Neuronal stem cell (in vitro differentiated cells): ENCODE measurements around the gene CYP4B1.

Experiments
- DNase-seq: peaks from one replicate; pipeline ENCODE4 v3.0.0-alpha.2; 2013; ENCODE audit warnings: low spot score
- H2AFZ ChIP-seq: one replicate; pipeline ENCODE4 v1.6.1; 2013; ENCODE audit warnings: mild to moderate bottlenecking, low read length, inconsistent platforms
- H2AK5ac ChIP-seq: 2 replicates; pipeline ENCODE4 v1.6.1; 2013; ENCODE audit warnings: low read depth, mild to moderate bottlenecking, inconsistent platforms, low read length, moderate library complexity, mixed read lengths
- H2BK120ac ChIP-seq: 2 replicates; pipeline ENCODE4 v1.6.1; 2013; ENCODE audit warnings: low read depth, mild to moderate bottlenecking, inconsistent platforms, low read length, moderate library complexity, mixed read lengths
- H2BK12ac ChIP-seq: one replicate; pipeline ENCODE4 v1.6.1; 2013; ENCODE audit warnings: low read length, inconsistent platforms
- H2BK15ac ChIP-seq: 2 replicates; pipeline ENCODE4 v1.6.1; 2013; ENCODE audit warnings: mild to moderate bottlenecking, low read length, inconsistent platforms, mixed read lengths
- H2BK5ac ChIP-seq: one replicate; pipeline ENCODE4 v1.6.1; 2013; ENCODE audit warnings: inconsistent platforms, mild to moderate bottlenecking, low read length, moderate library complexity
- H3K14ac ChIP-seq: one replicate; pipeline ENCODE4 v1.6.1; 2013; ENCODE audit warnings: low read length, inconsistent platforms
- H3K18ac ChIP-seq: 2 replicates; pipeline ENCODE4 v1.6.1; 2013; ENCODE audit warnings: low read length, inconsistent platforms
- H3K23ac ChIP-seq: 2 replicates; pipeline ENCODE4 v1.6.1; 2013; ENCODE audit warnings: low read depth, mild to moderate bottlenecking, mixed read lengths, low read length, inconsistent platforms; ENCODE audit not compliant: poor library complexity
- H3K27ac ChIP-seq: replicated peaks from 3 replicates; pipeline ENCODE4 v1.5.1; 2013; ENCODE audit warnings: low read length, inconsistent platforms
- H3K27me3 ChIP-seq, 3 experiments: 2 replicates each; pipeline ENCODE4 v1.6.1; 2013; ENCODE audit warnings: low read length in 3 of 3, mild to moderate bottlenecking in 2 of 3, inconsistent platforms in 1 of 3, low read depth in 1 of 3, mixed read lengths in 1 of 3, moderate library complexity in 1 of 3; ENCODE audit not compliant: control insufficient read depth in 3 of 3, insufficient read depth in 3 of 3
- H3K36me3 ChIP-seq, 2 donors: replicated peaks in 1 of 2; 2 replicates each; pipeline ENCODE4 v1.6.1; 2013; ENCODE audit warnings: low read length in 2 of 2; ENCODE audit not compliant: control insufficient read depth in 2 of 2, insufficient read depth in 2 of 2
- H3K4ac ChIP-seq: 2 replicates; pipeline ENCODE4 v1.6.1; 2013; ENCODE audit warnings: inconsistent platforms, mild to moderate bottlenecking, low read length, moderate library complexity
- H3K4me1 ChIP-seq, 2 donors: 1 replicate in 1 of 2; 2 replicates in 1 of 2; pipeline ENCODE4 v1.6.1; 2013; ENCODE audit warnings: low read length in 2 of 2, low read depth in 1 of 2; ENCODE audit not compliant: control insufficient read depth in 2 of 2, insufficient read depth in 1 of 2
- H3K4me2 ChIP-seq: one replicate; pipeline ENCODE4 v1.6.1; 2013; ENCODE audit warnings: mild to moderate bottlenecking, low read length, inconsistent platforms; ENCODE audit not compliant: insufficient read depth, poor library complexity, severe bottlenecking
- H3K4me3 ChIP-seq, 2 donors: 2 replicates each; pipeline ENCODE4 v1.5.1; 2013; ENCODE audit warnings: low read length in 2 of 2, mild to moderate bottlenecking in 2 of 2, inconsistent platforms in 1 of 2, moderate library complexity in 1 of 2
- H3K79me1 ChIP-seq: one replicate; pipeline ENCODE4 v1.6.1; 2013; ENCODE audit warnings: low read depth, mild to moderate bottlenecking, inconsistent platforms, low read length, moderate library complexity
- H3K9ac ChIP-seq: one replicate; pipeline ENCODE4 v1.6.1; 2013; ENCODE audit warnings: mild to moderate bottlenecking, low read depth, low read length, inconsistent platforms; ENCODE audit not compliant: poor library complexity
- H3K9me3 ChIP-seq, 2 donors: replicated peaks in 1 of 2; 2 replicates each; pipeline versions ENCODE3 to v1.6.1; 2013; ENCODE audit warnings: low read length in 2 of 2, mild to moderate bottlenecking in 2 of 2, inconsistent platforms in 1 of 2, low read depth in 1 of 2, mixed read lengths in 1 of 2, moderate library complexity in 1 of 2; ENCODE audit not compliant: control insufficient read depth in 2 of 2, insufficient read depth in 1 of 2
- H4K8ac ChIP-seq: one replicate; pipeline ENCODE4 v1.6.1; 2013; ENCODE audit warnings: low read depth, mild to moderate bottlenecking, inconsistent platforms, low read length, moderate library complexity
- H4K91ac ChIP-seq: one replicate; pipeline ENCODE4 v1.6.1; 2013; ENCODE audit warnings: low read length, low read depth, mild to moderate bottlenecking, inconsistent platforms; ENCODE audit not compliant: poor library complexity
- WGBS, 2 donors: extraction: QIAGEN DNeasy Blood & Tissue Kit; methylation state at CpG; one replicate each; pipeline ENCODE4 v1.1.7; 2013; ENCODE audit warnings: missing lambda C conversion rate in 2 of 2, mixed read lengths in 1 of 2; ENCODE audit not compliant: insufficient read length in 2 of 2, insufficient replicate concordance in 1 of 2; ENCODE audit errors: extremely low coverage in 2 of 2; 5-methylcytosine and 5-hydroxymethylcytosine counted together

Gene CYP4B1

DNA sequence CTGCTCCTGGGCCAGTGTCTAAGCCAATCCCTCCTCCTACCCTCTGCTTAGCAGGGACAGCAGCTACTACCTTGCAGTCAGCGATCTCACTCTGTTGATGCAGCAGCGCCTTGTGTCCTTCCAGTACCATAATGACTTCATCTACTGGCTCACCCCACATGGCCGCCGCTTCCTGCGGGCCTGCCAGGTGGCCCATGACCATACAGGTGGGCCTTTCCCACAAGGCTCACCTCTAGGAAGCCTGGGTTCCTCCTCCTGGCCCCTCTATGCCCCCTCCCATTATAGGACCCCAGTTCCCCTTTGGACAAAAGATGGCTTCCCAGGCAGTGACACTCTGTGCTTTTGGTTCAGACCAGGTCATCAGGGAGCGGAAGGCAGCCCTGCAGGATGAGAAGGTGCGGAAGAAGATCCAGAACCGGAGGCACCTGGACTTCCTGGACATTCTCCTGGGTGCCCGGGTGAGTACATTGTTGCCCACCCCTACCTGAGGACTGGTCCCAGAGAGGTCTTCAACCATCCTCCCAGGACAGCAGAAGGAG lies 15.1 kb downstream of the CYP4B1 start:
- Histone ChIP-seq H3K4me1 (no peaks in the 10 kb centered on the region), H2BK12ac (no peak overlapping the region), H2BK5ac (no peak overlapping the region), H2BK15ac (no peak overlapping the region), H3K23ac (no peak overlapping the region), H4K8ac (no peak overlapping the region), H3K9ac (no peak overlapping the region), H2AK5ac (no peak overlapping the region), H3K4ac (no peak overlapping the region), H4K91ac (no peak overlapping the region), H3K9me3 (peaks cover 0 to 5% of the 10 kb centered on the region in 2 donors), H3K4me2 (no peak overlapping the region), H3K27me3 (no peaks in the 10 kb centered on the region), H2BK120ac (no peak overlapping the region), H3K4me3 (peak overlapping the region in 1 of 2 donors; percentile 48), H3K79me1 (no peaks in the 10 kb centered on the region), H3K18ac (no peak overlapping the region), H2AFZ (no peak overlapping the region), H3K36me3 (no peaks in the 10 kb centered on the region), H3K14ac (no peak overlapping the region), H3K27ac (no peak overlapping the region)
- no peak for DNase-seq
- no CpG with 5 or more reads among the region's 9 CpGs for WGBS, 2 donors

GRCh38 chr1:46815133-46815532 lies 16.3 kb downstream of the CYP4B1 start:
- no peaks in the 10 kb centered on the region for H3K36me3 ChIP-seq
- H3K4me1 ChIP-seq, result no peaks in the 10 kb centered on the region
- DNase-seq, result no peak
- peak overlapping the region; percentile 68 for H3K18ac ChIP-seq
- no peak overlapping the region for H3K27ac ChIP-seq
- H4K8ac ChIP-seq, result no peak overlapping the region
- no peak overlapping the region for H3K4me3 ChIP-seq
- no peak overlapping the region for H3K9ac ChIP-seq
- H2BK5ac ChIP-seq, result no peak overlapping the region
- no peaks in the 10 kb centered on the region for H3K27me3 ChIP-seq
- no CpG with 5 or more reads among the region's 6 CpGs for WGBS, 2 donors
- H3K9me3 ChIP-seq, result no peaks in the 10 kb centered on the region
- H3K4me2 ChIP-seq, result no peak overlapping the region
- H2BK120ac ChIP-seq, result no peak overlapping the region
- H2AFZ ChIP-seq, result no peak overlapping the region
- H2BK12ac ChIP-seq, result no peak overlapping the region
- no peaks in the 10 kb centered on the region for H3K79me1 ChIP-seq
- H2BK15ac ChIP-seq, result no peak overlapping the region
- H3K4ac ChIP-seq, result no peak overlapping the region
- H2AK5ac ChIP-seq, result no peak overlapping the region
- no peak overlapping the region for H4K91ac ChIP-seq
- no peak overlapping the region for H3K14ac ChIP-seq
- H3K23ac ChIP-seq, result no peak overlapping the region

GRCh38 chr1:46816930-46817329 lies 18.1 kb downstream of the CYP4B1 start:
- Histone ChIP-seq H3K4ac (no peak overlapping the region), H2BK5ac (no peak overlapping the region), H3K4me2 (no peak overlapping the region), H3K27me3 (no peaks in the 10 kb centered on the region), H4K8ac (no peak overlapping the region), H3K23ac (no peak overlapping the region), H3K18ac (no peak overlapping the region), H2BK15ac (no peak overlapping the region), H2BK12ac (no peak overlapping the region), H2BK120ac (no peak overlapping the region), H2AFZ (no peak overlapping the region), H3K9ac (no peak overlapping the region), H3K79me1 (no peaks in the 10 kb centered on the region), H3K36me3 (no peaks in the 10 kb centered on the region), H3K4me1 (no peaks in the 10 kb centered on the region), H2AK5ac (no peak overlapping the region), H3K27ac (no peak overlapping the region), H3K14ac (no peak overlapping the region), H4K91ac (no peak overlapping the region), H3K4me3 (no peak overlapping the region), H3K9me3 (no peaks in the 10 kb centered on the region)
- WGBS, 2 donors, result no CpG with 5 or more reads among the region's 5 CpGs
- DNase-seq, result no peak

DNA sequence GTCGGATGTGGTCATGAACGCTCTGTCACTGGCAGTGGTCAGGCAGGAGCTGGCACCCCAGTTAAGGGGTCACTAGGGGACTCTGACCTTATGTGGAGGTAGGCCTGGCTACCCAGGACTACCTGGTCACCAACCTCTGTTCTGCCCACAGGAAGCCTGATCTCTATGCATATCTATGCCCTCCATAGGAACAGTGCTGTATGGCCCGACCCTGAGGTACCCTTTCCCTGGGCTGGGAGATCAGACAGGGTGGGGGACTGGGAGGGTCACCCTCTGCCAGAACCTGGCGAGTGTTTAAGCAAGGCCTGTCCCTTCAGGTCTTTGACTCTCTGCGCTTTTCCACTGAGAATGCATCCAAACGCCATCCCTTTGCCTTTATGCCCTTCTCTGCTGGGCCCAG lies 19.0 kb downstream of the CYP4B1 start:
- Histone ChIP-seq H3K9me3 (no peaks in the 10 kb centered on the region), H3K36me3 (no peaks in the 10 kb centered on the region), H2AFZ (no peak overlapping the region), H3K4me3 (no peak overlapping the region), H3K9ac (no peak overlapping the region), H3K27me3 (no peaks in the 10 kb centered on the region), H2BK120ac (no peak overlapping the region), H3K23ac (no peak overlapping the region), H3K14ac (no peak overlapping the region), H3K4me2 (no peak overlapping the region), H2AK5ac (no peak overlapping the region), H3K79me1 (no peaks in the 10 kb centered on the region), H3K18ac (no peak overlapping the region), H3K4ac (no peak overlapping the region), H4K91ac (no peak overlapping the region), H4K8ac (no peak overlapping the region), H2BK5ac (no peak overlapping the region), H3K27ac (no peak overlapping the region), H3K4me1 (peaks cover 0 to 7% of the 10 kb centered on the region in 2 donors), H2BK12ac (no peak overlapping the region), H2BK15ac (no peak overlapping the region)
- DNase-seq, result no peak
- WGBS, 2 donors, result no CpG with 5 or more reads among the region's 6 CpGs
